Parathyroid adenoma (tissue), 2 donors: Measurements from ENCODE around the gene TMEM164.

Experiments used
- H2AFZ ChIP-seq: fragments of 300-600 bp; sonication (generic); one replicate; pipeline ENCODE4 v1.7.0; 2017; ENCODE audit warnings: antibody characterized with exemption, mild to moderate bottlenecking
- H3K27ac ChIP-seq: fragments of 300-600 bp; sonication (generic); one replicate; pipeline ENCODE4 v1.7.0; 2017
- H3K27me3 ChIP-seq: fragments of 300-600 bp; sonication (generic); one replicate; pipeline ENCODE4 v1.7.0; 2017; ENCODE audit warnings: low read length; ENCODE audit not compliant: control insufficient read depth, insufficient read depth
- H3K36me3 ChIP-seq: fragments of 300-600 bp; sonication (generic); one replicate; pipeline ENCODE4 v1.7.0; 2017; ENCODE audit warnings: low read length; ENCODE audit not compliant: control insufficient read depth, insufficient read depth
- H3K4me1 ChIP-seq: fragments of 300-600 bp; sonication (generic); one replicate; pipeline ENCODE4 v1.7.0; 2017; ENCODE audit warnings: control low read depth
- H3K4me2 ChIP-seq: fragments of 300-600 bp; sonication (generic); one replicate; pipeline ENCODE4 v1.7.0; 2017; ENCODE audit warnings: low read length
- H3K4me3 ChIP-seq: fragments of 300-600 bp; sonication (generic); one replicate; pipeline ENCODE4 v1.7.0; 2017; ENCODE audit warnings: low read depth, low read length
- H3K79me2 ChIP-seq: fragments of 300-600 bp; sonication (generic); one replicate; pipeline ENCODE4 v1.7.0; 2017; ENCODE audit warnings: control low read depth
- H3K9ac ChIP-seq: fragments of 300-600 bp; sonication (generic); one replicate; pipeline ENCODE4 v1.7.0; 2017; ENCODE audit warnings: mild to moderate bottlenecking
- H3K9me3 ChIP-seq: fragments of 300-600 bp; sonication (generic); one replicate; pipeline ENCODE4 v1.7.0; 2017; ENCODE audit warnings: low read length; ENCODE audit not compliant: control insufficient read depth
- CTCF ChIP-seq: fragments of 300-600 bp; sonication (generic); IDR thresholded peaks from one replicate; pipeline ENCODE4 v1.7.0; 2017; ENCODE audit warnings: antibody characterized with exemption, mild to moderate bottlenecking
- donor health status: primary hyperparathyroidism.

The TMEM164 gene

GRCh38 chrX:110172215-110172614, 169.3 kb downstream of the TMEM164 start:
- TF ChIP-seq CTCF: no peak
- Histone ChIP-seq H3K4me2 (no peak overlapping the region), H3K27me3 (no peaks in the 10 kb centered on the region), H3K27ac (no peak overlapping the region), H3K79me2 (no peaks in the 10 kb centered on the region), H3K4me3 (no peak overlapping the region), H3K4me1 (no peaks in the 10 kb centered on the region), H3K9ac (no peak overlapping the region), H3K36me3 (no peaks in the 10 kb centered on the region), H2AFZ (no peak overlapping the region), H3K9me3 (no peaks in the 10 kb centered on the region)

DNA sequence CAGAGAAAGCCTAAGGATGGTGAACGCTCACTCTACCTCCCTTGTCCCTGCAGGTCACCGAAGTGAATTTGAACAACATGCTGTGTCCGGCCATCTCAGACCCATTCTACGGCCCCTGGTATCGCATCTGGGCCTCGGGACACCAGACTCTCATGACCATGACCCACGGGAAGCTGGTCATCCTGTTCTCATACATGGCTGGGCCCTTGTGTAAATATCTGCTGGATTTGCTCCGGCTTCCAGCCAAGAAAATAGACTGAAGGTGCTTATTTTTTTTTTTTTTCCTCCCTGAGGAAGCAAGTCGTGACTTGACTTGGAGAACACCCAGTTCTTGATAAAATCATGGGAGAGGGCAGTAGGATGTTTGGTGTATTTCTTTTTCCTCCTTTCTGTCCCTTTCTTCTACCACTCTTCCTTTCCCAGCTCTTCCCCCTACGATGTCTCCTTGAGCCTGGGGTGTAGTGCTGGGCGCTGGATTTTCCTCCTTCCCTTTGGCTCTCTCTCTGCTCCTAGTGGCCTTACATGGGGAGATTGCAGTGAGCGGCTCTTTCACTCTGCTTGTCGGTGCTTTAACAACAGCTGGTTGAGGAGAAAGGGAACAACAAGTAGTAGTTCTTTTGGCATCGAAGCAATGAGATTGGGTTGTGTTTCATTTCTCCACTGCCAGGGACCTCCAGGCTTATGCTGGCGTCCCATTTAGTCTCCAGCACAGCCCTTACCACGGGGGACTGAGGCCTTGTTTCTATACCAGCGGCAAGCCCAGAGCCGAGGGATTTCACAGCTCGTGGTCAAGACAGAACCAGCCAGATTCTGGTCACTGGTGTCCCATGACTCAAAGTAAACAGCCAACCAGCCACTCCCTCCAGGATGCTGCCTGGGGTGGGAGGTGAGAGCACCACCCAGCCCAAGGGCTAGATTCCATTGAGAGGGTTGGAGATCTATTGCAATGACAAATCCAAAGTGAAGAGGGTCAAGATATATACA, 170.6 kb downstream of the TMEM164 start:
- H3K36me3 ChIP-seq: no peaks in the 10 kb centered on the region
- H3K9me3 ChIP-seq: no peaks in the 10 kb centered on the region
- no peak for TF ChIP-seq CTCF
- H3K27me3 ChIP-seq: no peaks in the 10 kb centered on the region
- no peak overlapping the region for H3K4me3 ChIP-seq
- no peak overlapping the region for H3K4me2 ChIP-seq
- no peak overlapping the region for H3K27ac ChIP-seq
- H2AFZ ChIP-seq: no peak overlapping the region
- H3K4me1 ChIP-seq: no peaks in the 10 kb centered on the region
- H3K79me2 ChIP-seq: no peaks in the 10 kb centered on the region
- no peak overlapping the region for H3K9ac ChIP-seq

DNA sequence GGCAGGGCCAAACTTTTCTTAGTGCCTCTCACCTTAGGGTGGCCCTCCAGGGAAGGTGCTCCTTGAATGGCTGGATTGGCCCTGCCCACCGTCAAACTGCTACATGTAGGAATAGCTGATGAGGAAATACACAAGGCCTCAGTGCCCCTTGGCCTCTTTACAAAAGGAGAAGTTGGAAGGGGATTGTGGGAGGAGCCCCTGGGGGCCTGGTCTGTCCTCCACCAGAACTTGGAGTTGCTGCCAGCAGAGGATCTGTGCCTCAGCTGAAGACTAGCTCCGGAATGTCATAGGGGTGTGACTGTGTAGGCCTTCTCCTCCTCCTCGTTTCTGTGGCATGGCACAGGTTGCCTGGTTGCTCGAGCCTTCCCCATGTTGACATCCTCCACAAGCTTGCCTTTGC, 172.2 kb downstream of the TMEM164 start:
- no peak overlapping the region for H3K4me3 ChIP-seq
- TF ChIP-seq CTCF: no peak
- H2AFZ ChIP-seq: no peak overlapping the region
- no peak overlapping the region for H3K27ac ChIP-seq
- no peak overlapping the region for H3K4me2 ChIP-seq
- no peaks in the 10 kb centered on the region for H3K4me1 ChIP-seq
- no peaks in the 10 kb centered on the region for H3K27me3 ChIP-seq
- H3K36me3 ChIP-seq: no peaks in the 10 kb centered on the region
- no peak overlapping the region for H3K9ac ChIP-seq
- H3K79me2 ChIP-seq: no peaks in the 10 kb centered on the region
- H3K9me3 ChIP-seq: no peaks in the 10 kb centered on the region

DNA sequence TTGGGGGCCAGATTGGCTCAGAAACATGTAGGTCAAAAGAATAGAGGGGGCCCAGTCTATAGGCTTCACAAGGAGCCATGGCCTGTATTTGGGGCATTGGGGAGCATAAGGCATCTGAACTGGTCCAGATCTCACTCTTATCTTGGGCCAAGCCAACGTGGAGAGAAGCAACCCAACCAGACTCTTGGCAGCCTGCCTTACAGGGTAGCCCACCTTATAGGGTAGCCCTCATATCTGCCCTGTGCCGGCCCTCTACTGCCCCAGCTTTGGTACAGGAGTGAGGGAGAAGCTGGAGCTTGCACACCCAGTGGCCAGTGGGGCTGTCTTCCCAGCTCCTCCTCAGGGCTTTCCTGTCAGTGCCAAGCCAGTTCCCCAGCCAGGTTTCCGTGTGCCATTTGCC, 172.8 kb downstream of the TMEM164 start:
- Histone ChIP-seq H3K27ac (no peak overlapping the region), H3K27me3 (no peaks in the 10 kb centered on the region), H2AFZ (no peak overlapping the region), H3K4me3 (no peak overlapping the region), H3K9ac (no peak overlapping the region), H3K4me2 (no peak overlapping the region), H3K36me3 (no peaks in the 10 kb centered on the region), H3K4me1 (no peaks in the 10 kb centered on the region), H3K9me3 (no peaks in the 10 kb centered on the region), H3K79me2 (no peaks in the 10 kb centered on the region)
- TF ChIP-seq CTCF: no peak
